GM23338 (cell line): ENCODE measurements around the gene BCAP31. TPM values are rescaled to one million over a fixed set of nuclear protein-coding genes. Genes with fewer than 3 reads are reported as not detected.

Experiments used
- ATAC-seq: fragments of 200-7000 bp; cut with Tn5 transposase; 3 replicates; pipeline ENCODE4 v1.9.1; 2020
- DNase-seq: peaks from one replicate; pipeline ENCODE4 v3.0.0-alpha.2; 2015; ENCODE audit warnings: low spot score
- H2AFZ ChIP-seq: fragments of 200-600 bp; sonication (generic); 2 replicates; pipeline ENCODE4 v1.8.0; 2016; ENCODE audit warnings: antibody characterized with exemption, mild to moderate bottlenecking, moderate library complexity
- H3F3A ChIP-seq: fragments of 200-600 bp; sonication (generic); replicated peaks from 2 replicates; pipeline ENCODE4 v1.8.0; 2017; ENCODE audit warnings: antibody characterized with exemption, mixed run types, low read depth
- H3K27ac ChIP-seq: fragments of 200-600 bp; sonication (generic); 2 replicates; pipeline ENCODE4 v1.6.1; 2016; ENCODE audit warnings: low read depth
- H3K27me3 ChIP-seq: fragments of 200-600 bp; sonication (generic); 2 replicates; pipeline ENCODE4 v1.8.0; 2016; ENCODE audit warnings: mild to moderate bottlenecking, mixed run types, moderate library complexity; ENCODE audit not compliant: insufficient read depth
- H3K36me3 ChIP-seq: fragments of 200-600 bp; sonication (generic); 2 replicates; pipeline ENCODE4 v1.8.0; 2016; ENCODE audit warnings: mild to moderate bottlenecking; ENCODE audit not compliant: insufficient read depth
- H3K4me1 ChIP-seq: fragments of 200-600 bp; sonication (generic); 2 replicates; pipeline ENCODE4 v1.8.0; 2016; ENCODE audit warnings: mild to moderate bottlenecking, moderate library complexity; ENCODE audit not compliant: insufficient read depth
- H3K4me2 ChIP-seq: fragments of 200-600 bp; sonication (generic); 2 replicates; pipeline ENCODE4 v1.7.1; 2017; ENCODE audit warnings: mixed run types
- H3K4me3 ChIP-seq: fragments of 200-600 bp; sonication (generic); 2 replicates; pipeline ENCODE4 v1.6.1; 2016; ENCODE audit warnings: mixed run types
- H3K79me2 ChIP-seq: fragments of 200-600 bp; sonication (generic); replicated peaks from 2 replicates; pipeline ENCODE4 v1.8.0; 2017; ENCODE audit warnings: mild to moderate bottlenecking; ENCODE audit not compliant: insufficient read depth
- H3K9me2 ChIP-seq: fragments of 200-600 bp; sonication (generic); 2 replicates; pipeline ENCODE4 v1.8.0; 2017; ENCODE audit not compliant: insufficient read depth
- H4K20me1 ChIP-seq: fragments of 200-600 bp; sonication (generic); replicated peaks from 2 replicates; pipeline ENCODE4 v1.8.0; 2017; ENCODE audit warnings: mild to moderate bottlenecking; ENCODE audit not compliant: insufficient read depth
- H3K27ac Mint-ChIP-seq: 2 replicates; pipeline ENCODE4 v1.8.0; 2020; ENCODE audit warnings: inconsistent platforms, mild to moderate bottlenecking, moderate library complexity, mixed read lengths
- H3K27me3 Mint-ChIP-seq: 3 replicates; pipeline ENCODE4 v1.8.0; 2022; ENCODE audit warnings: low read depth, mild to moderate bottlenecking, moderate library complexity, mixed read lengths, inconsistent platforms; ENCODE audit not compliant: insufficient read depth, poor library complexity
- H3K36me3 Mint-ChIP-seq: 3 replicates; pipeline ENCODE4 v1.8.0; 2021; ENCODE audit warnings: low read depth, mild to moderate bottlenecking, inconsistent platforms, moderate library complexity, mixed read lengths
- H3K4me1 Mint-ChIP-seq: 3 replicates; pipeline ENCODE4 v1.8.0; 2020; ENCODE audit warnings: mild to moderate bottlenecking, inconsistent platforms, mixed read lengths
- H3K4me3 Mint-ChIP-seq: 3 replicates; pipeline ENCODE4 v1.8.0; 2021; ENCODE audit warnings: moderate library complexity, mild to moderate bottlenecking, inconsistent platforms, mixed read lengths
- H3K9me3 Mint-ChIP-seq: 3 replicates; pipeline ENCODE4 v1.8.0; 2020; ENCODE audit warnings: moderate library complexity, mild to moderate bottlenecking, inconsistent platforms, mixed read lengths
- CTCF ChIP-seq, 2 experiments: fragments of 200-600 bp in 1 of 2; sonication (generic) in 1 of 2; conservative IDR thresholded peaks; 2 replicates each; pipeline versions ENCODE4 v1.5.1 to v1.6.1; 2016 to 2017; ENCODE audit warnings: antibody characterized with exemption in 2 of 2, low read depth in 2 of 2, mild to moderate bottlenecking in 2 of 2, moderate library complexity in 1 of 2
- EZH2 ChIP-seq: fragments of 200-600 bp; sonication (generic); IDR thresholded peaks from one replicate; pipeline ENCODE4 v1.8.0; 2017; ENCODE audit warnings: antibody characterized with exemption, mild to moderate bottlenecking, low read depth; ENCODE audit not compliant: unreplicated experiment
- EZH2phosphoT487 ChIP-seq: fragments of 200-600 bp; sonication (generic); IDR thresholded peaks from one replicate; pipeline ENCODE4 v1.8.1; 2018; ENCODE audit warnings: antibody characterized with exemption; ENCODE audit not compliant: unreplicated experiment
- NANOG ChIP-seq: IDR thresholded peaks from 2 replicates; pipeline ENCODE4 v1.6.1; 2016; ENCODE audit warnings: antibody characterized with exemption, borderline replicate concordance
- POLR2AphosphoS5 ChIP-seq: IDR thresholded peaks from 2 replicates; pipeline ENCODE4 v1.6.1; 2016; ENCODE audit warnings: antibody characterized with exemption, low read depth
- ZNF114 ChIP-seq: fragments of 250-450 bp; sonication (Bioruptor Pico); IDR thresholded peaks from 2 replicates; pipeline ENCODE4 v1.5.0; 2020; ENCODE audit warnings: mild to moderate bottlenecking, moderate library complexity
- polyA plus RNA-seq: library from polyadenylated mRNA; unstranded; fragments of >200 nt; fragmentation: Nextera tagmentation; extraction: Ambion mirVana; gene quantifications from 2 replicates; pipeline ENCODE4 v1.2.1, GENCODE V29; 2016
- total RNA-seq: library from RNA; depleted of rRNA; stranded (reverse); fragments of >200 nt; shearing (Covaris generic); gene quantifications from 2 replicates; pipeline ENCODE4 v1.2.3, GENCODE V29; 2014
- TF ChIP-seq, protein P1 (sequence below): fragments of 250-450 bp; sonication (Bioruptor Pico); IDR thresholded peaks from 2 replicates; pipeline ENCODE4 v1.5.0; 2020; ENCODE audit warnings: mild to moderate bottlenecking, moderate library complexity

Gene BCAP31
- total and polyA plus RNA-seq, 2 experiments from 2014 or later: 85.0 to 145 TPM

- TF ChIP-seq, protein P1, sequence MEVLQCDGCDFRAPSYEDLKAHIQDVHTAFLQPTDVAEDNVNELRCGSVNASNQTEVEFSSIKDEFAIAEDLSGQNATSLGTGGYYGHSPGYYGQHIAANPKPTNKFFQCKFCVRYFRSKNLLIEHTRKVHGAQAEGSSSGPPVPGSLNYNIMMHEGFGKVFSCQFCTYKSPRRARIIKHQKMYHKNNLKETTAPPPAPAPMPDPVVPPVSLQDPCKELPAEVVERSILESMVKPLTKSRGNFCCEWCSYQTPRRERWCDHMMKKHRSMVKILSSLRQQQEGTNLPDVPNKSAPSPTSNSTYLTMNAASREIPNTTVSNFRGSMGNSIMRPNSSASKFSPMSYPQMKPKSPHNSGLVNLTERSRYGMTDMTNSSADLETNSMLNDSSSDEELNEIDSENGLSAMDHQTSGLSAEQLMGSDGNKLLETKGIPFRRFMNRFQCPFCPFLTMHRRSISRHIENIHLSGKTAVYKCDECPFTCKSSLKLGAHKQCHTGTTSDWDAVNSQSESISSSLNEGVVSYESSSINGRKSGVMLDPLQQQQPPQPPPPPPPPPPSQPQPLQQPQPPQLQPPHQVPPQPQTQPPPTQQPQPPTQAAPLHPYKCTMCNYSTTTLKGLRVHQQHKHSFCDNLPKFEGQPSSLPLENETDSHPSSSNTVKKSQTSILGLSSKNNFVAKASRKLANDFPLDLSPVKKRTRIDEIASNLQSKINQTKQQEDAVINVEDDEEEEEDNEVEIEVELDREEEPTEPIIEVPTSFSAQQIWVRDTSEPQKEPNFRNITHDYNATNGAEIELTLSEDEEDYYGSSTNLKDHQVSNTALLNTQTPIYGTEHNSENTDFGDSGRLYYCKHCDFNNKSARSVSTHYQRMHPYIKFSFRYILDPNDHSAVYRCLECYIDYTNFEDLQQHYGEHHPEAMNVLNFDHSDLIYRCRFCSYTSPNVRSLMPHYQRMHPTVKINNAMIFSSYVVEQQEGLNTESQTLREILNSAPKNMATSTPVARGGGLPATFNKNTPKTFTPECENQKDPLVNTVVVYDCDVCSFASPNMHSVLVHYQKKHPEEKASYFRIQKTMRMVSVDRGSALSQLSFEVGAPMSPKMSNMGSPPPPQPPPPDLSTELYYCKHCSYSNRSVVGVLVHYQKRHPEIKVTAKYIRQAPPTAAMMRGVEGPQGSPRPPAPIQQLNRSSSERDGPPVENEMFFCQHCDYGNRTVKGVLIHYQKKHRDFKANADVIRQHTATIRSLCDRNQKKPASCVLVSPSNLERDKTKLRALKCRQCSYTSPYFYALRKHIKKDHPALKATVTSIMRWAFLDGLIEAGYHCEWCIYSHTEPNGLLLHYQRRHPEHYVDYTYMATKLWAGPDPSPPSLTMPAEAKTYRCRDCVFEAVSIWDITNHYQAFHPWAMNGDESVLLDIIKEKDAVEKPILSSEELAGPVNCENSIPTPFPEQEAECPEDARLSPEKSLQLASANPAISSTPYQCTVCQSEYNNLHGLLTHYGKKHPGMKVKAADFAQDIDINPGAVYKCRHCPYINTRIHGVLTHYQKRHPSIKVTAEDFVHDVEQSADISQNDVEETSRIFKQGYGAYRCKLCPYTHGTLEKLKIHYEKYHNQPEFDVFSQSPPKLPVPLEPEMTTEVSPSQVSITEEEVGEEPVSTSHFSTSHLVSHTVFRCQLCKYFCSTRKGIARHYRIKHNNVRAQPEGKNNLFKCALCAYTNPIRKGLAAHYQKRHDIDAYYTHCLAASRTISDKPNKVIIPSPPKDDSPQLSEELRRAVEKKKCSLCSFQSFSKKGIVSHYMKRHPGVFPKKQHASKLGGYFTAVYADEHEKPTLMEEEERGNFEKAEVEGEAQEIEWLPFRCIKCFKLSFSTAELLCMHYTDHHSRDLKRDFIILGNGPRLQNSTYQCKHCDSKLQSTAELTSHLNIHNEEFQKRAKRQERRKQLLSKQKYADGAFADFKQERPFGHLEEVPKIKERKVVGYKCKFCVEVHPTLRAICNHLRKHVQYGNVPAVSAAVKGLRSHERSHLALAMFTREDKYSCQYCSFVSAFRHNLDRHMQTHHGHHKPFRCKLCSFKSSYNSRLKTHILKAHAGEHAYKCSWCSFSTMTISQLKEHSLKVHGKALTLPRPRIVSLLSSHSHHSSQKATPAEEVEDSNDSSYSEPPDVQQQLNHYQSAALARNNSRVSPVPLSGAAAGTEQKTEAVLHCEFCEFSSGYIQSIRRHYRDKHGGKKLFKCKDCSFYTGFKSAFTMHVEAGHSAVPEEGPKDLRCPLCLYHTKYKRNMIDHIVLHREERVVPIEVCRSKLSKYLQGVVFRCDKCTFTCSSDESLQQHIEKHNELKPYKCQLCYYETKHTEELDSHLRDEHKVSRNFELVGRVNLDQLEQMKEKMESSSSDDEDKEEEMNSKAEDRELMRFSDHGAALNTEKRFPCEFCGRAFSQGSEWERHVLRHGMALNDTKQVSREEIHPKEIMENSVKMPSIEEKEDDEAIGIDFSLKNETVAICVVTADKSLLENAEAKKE (CRISPR knock-in tag): no peak
- TF ChIP-seq ZNF114 (CRISPR knock-in tag): no peak
- TF ChIP-seq NANOG: no peak
- TF ChIP-seq EZH2phosphoT487: no peak
- TF ChIP-seq CTCF (conservative IDR thresholded peaks at IDR 0.05; ENCODE audit: low read depth in 2 of 2): no peak
These were observed 39.2 kb upstream of the BCAP31 start (continued) for GRCh38 chrX:153763298-153763932.

DNA sequence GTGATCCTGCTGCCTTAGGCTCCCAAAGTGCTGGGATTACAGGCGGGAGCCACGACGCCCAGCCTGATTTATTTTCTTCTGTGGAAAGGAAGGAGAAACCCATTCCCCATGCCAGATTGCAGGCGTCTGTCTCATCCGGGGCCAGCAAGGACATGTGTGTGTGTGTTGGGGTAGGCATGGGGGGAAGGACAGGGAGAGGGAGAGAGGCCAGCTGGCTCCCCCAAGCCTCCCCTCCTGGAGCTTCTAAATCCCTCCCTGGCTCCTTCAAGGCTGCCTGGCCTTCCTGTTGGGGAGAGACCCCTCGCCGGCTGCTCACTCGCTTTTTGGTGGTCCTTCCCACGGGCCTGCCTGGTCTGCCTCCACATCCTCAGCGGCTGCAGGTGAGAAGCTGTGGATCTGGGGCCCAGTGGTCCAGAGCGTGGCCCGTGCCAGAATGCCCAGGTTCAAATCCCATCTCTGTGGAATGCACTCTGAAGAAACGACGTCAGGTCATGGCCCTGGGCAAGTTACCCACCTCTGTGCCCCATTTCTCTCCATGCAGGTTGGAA lies 38.5 kb upstream of the BCAP31 start:
- Histone ChIP-seq H3K27ac (no peak overlapping the region), H4K20me1 (no peaks in the 10 kb centered on the region), H3K79me2 (no peaks in the 10 kb centered on the region), H3K4me3 (no peak overlapping the region), H3K27me3 (no peaks in the 10 kb centered on the region), H3K36me3 (no peaks in the 10 kb centered on the region), H3K4me1 (no peaks in the 10 kb centered on the region), H3K4me2 (no peak overlapping the region), H3K9me2 (no peaks in the 10 kb centered on the region), H3F3A (no peaks in the 10 kb centered on the region), H2AFZ (no peak overlapping the region)
- Mint-ChIP-seq H3K27ac (no peak overlapping the region), H3K36me3 (no peaks in the 10 kb centered on the region), H3K27me3 (peaks cover 6% of the 10 kb centered on the region), H3K4me1 (peaks cover 5% of the 10 kb centered on the region; the same call in 2 of the 3 replicates), H3K4me3 (no peak overlapping the region), H3K9me3 (no peaks in the 10 kb centered on the region)
- ATAC-seq (no peak), DNase-seq (no peak)
- no peak for TF ChIP-seq CTCF (conservative IDR thresholded peaks at IDR 0.05; ENCODE audit: low read depth in 2 of 2)
- TF ChIP-seq POLR2AphosphoS5: no peak
- TF ChIP-seq NANOG: no peak
- no peak for TF ChIP-seq EZH2phosphoT487
- no peak for TF ChIP-seq EZH2
